Stimulated activated CD8-positive, alpha-beta memory T cell treated with anti-CD3 and anti-CD28 coated beads, Interleukin-7, amount 100 ng/mL, for 24 hours (primary cell): Measurements from ENCODE around the gene PREX1.
"Not testable (repeated sequence)": the region's sequence is repeated elsewhere in the genome, so short reads cannot be mapped to it uniquely, and the experiment has no call there.

Experiments
- DNase-seq: peaks from one replicate; pipeline ENCODE4 v3.0.0-alpha.2; 2020; ENCODE audit warnings: low read depth

Gene PREX1

GRCh38 chr20:48827855-48828733 is at the start of gene PREX1:
PREX1 (minus strand) TSS chr20:48827999; CDS start chr20:48827860, 139 bp downstream.
- DNase-seq = peak; percentile 59

GRCh38 chr20:48877304-48877703 is 49.5 kb upstream of the PREX1 start:
- no peak for DNase-seq

- DNase-seq = no peak
Observed at GRCh38 chr20:48875914-48876240, 48.1 kb upstream of the PREX1 start.

- no peak for DNase-seq
Observed at GRCh38 chr20:48875233-48875913, 47.6 kb upstream of the PREX1 start.

- not testable (repeated sequence) for DNase-seq
Observed at GRCh38 chr20:48869442-48869841, 41.6 kb upstream of the PREX1 start.

GRCh38 chr20:48866936-48867335 is 39.1 kb upstream of the PREX1 start:
- no peak for DNase-seq

- no peak for DNase-seq
Observed at GRCh38 chr20:48864738-48865318, 37.0 kb upstream of the PREX1 start.

- no peak for DNase-seq
Observed at GRCh38 chr20:48864254-48864653, 36.5 kb upstream of the PREX1 start.

GRCh38 chr20:48862279-48862678 is 34.5 kb upstream of the PREX1 start:
- no peak for DNase-seq

- no peak for DNase-seq
Observed at GRCh38 chr20:48861444-48861843, 33.6 kb upstream of the PREX1 start.

GRCh38 chr20:48858075-48858790 is 30.4 kb upstream of the PREX1 start:
- DNase-seq = no peak

- DNase-seq = no peak
Observed at GRCh38 chr20:48856130-48856529, 28.3 kb upstream of the PREX1 start.

- DNase-seq = no peak
Observed at GRCh38 chr20:48855046-48855445, 27.2 kb upstream of the PREX1 start.

- DNase-seq = no peak
Observed at GRCh38 chr20:48852609-48853008, 24.8 kb upstream of the PREX1 start.

GRCh38 chr20:48851579-48851978 is 23.8 kb upstream of the PREX1 start:
- no peak for DNase-seq

GRCh38 chr20:48850977-48851299 is 23.1 kb upstream of the PREX1 start:
- DNase-seq = no peak

GRCh38 chr20:48850257-48850976 is 22.6 kb upstream of the PREX1 start:
- no peak for DNase-seq

GRCh38 chr20:48849779-48850178 is 22.0 kb upstream of the PREX1 start:
- no peak for DNase-seq

- DNase-seq = no peak
Observed at GRCh38 chr20:48849299-48849698, 21.5 kb upstream of the PREX1 start.

- no peak for DNase-seq
Observed at GRCh38 chr20:48847498-48848205, 19.9 kb upstream of the PREX1 start.
